MCF 10A (cell line): ENCODE data around the gene CFAP47. TPM values are rescaled to one million over a fixed set of nuclear protein-coding genes. Genes with fewer than 3 reads are reported as not detected.
"Not testable (repeated sequence)": the region's sequence is repeated elsewhere in the genome, so short reads cannot be mapped to it uniquely, and the experiment has no call there.

Experiments
- BruUV-seq: library from RNA; stranded (reverse); fragments of 400-500 nt; replicated peaks from 2 replicates; lab custom pipeline; 2021; lab: Mats Ljungman, UMichigan
- CTCF ChIA-PET: fragments of 300-600 bp; sonication (Branson Sonifier 250); formaldehyde crosslinking; extraction: SDS; loops from one replicate; lab custom pipeline; 2021; ENCODE audit warnings: antibody characterized with exemption, inconsistent platforms; lab: Yijun Ruan, JAX
- POLR2A ChIA-PET: fragments of 300-600, 350-650 bp; sonication (Branson Sonifier 250); formaldehyde crosslinking; extraction: SDS; loops from one replicate; lab custom pipeline; 2020; ENCODE audit warnings: antibody characterized with exemption, inconsistent platforms; lab: Yijun Ruan, JAX
- DNase-seq: peaks from one replicate; pipeline ENCODE4 v3.0.0-alpha.2; 2018; ENCODE audit not compliant: unreplicated experiment
- H3K27ac Mint-ChIP-seq: one replicate; pipeline ENCODE4 v1.8.0; 2022; ENCODE audit warnings: mild to moderate bottlenecking, low read depth, mixed read lengths; ENCODE audit not compliant: unreplicated experiment
- H3K27me3 Mint-ChIP-seq: one replicate; pipeline ENCODE4 v1.8.0; 2022; ENCODE audit warnings: mixed read lengths; ENCODE audit not compliant: insufficient read depth, unreplicated experiment
- H3K36me3 Mint-ChIP-seq: one replicate; pipeline ENCODE4 v1.8.0; 2022; ENCODE audit warnings: mild to moderate bottlenecking, moderate library complexity, mixed read lengths; ENCODE audit not compliant: insufficient read depth, unreplicated experiment
- H3K4me1 Mint-ChIP-seq: one replicate; pipeline ENCODE4 v1.8.0; 2022; ENCODE audit warnings: mixed read lengths; ENCODE audit not compliant: insufficient read depth, unreplicated experiment
- H3K4me3 Mint-ChIP-seq: one replicate; pipeline ENCODE4 v1.8.0; 2022; ENCODE audit warnings: mild to moderate bottlenecking, moderate library complexity, mixed read lengths; ENCODE audit not compliant: unreplicated experiment
- H3K9me3 Mint-ChIP-seq: one replicate; pipeline ENCODE4 v1.8.0; 2022; ENCODE audit warnings: mixed read lengths; ENCODE audit not compliant: unreplicated experiment
- intact Hi-C: fragments of 100-400 bp; cut with micrococcal nuclease; formaldehyde crosslinking; loops from 2 replicates; pipeline ENCODE4 v1.14.1; 2022
- total RNA-seq: library from RNA; stranded (reverse); gene quantifications from 2 replicates; pipeline ENCODE4 v1.2.3, GENCODE V29; 2022
- TF ChIP-seq, protein P1 (sequence below): fragments of 200-600 bp; IDR thresholded peaks from one replicate; pipeline ENCODE4 v1.8.0; 2022; ENCODE audit warnings: antibody characterized with exemption, mild to moderate bottlenecking; ENCODE audit not compliant: unreplicated experiment

Gene CFAP47
- total RNA-seq, 1 experiment from 2014 or later = not detected

DNA sequence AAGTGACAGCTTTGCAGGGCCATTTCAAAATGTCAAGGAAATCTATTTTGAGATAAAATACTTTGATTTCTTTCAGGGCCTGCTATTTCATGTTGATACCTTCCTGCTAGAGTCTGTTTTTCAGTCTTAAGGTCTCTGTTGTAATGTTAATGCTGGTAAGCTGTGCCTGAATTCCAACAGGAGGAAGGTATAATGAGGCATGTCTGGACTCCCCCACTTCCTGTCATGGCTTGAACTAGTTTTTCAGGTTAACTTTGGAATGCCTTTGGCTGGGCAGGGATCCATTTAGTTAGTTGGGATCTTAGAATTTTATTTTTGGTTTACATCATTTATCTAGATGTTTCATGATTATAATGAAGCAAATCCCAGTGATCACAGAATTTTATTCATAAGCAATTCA lies 279.0 kb downstream of the CFAP47 start:
- Mint-ChIP-seq H3K27me3 (peaks cover 11% of the 10 kb centered on the region), H3K4me1 (no peaks in the 10 kb centered on the region), H3K4me3 (no peak overlapping the region), H3K27ac (no peak overlapping the region), H3K36me3 (no peaks in the 10 kb centered on the region), H3K9me3 (no peaks in the 10 kb centered on the region)
- CTCF ChIA-PET = no interaction called here
- intact Hi-C loops = no loop called here
- TF ChIP-seq, protein P1, sequence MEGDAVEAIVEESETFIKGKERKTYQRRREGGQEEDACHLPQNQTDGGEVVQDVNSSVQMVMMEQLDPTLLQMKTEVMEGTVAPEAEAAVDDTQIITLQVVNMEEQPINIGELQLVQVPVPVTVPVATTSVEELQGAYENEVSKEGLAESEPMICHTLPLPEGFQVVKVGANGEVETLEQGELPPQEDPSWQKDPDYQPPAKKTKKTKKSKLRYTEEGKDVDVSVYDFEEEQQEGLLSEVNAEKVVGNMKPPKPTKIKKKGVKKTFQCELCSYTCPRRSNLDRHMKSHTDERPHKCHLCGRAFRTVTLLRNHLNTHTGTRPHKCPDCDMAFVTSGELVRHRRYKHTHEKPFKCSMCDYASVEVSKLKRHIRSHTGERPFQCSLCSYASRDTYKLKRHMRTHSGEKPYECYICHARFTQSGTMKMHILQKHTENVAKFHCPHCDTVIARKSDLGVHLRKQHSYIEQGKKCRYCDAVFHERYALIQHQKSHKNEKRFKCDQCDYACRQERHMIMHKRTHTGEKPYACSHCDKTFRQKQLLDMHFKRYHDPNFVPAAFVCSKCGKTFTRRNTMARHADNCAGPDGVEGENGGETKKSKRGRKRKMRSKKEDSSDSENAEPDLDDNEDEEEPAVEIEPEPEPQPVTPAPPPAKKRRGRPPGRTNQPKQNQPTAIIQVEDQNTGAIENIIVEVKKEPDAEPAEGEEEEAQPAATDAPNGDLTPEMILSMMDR = no peak
- DNase-seq = peak; percentile 1
- POLR2A ChIA-PET = no interaction called here
- BruUV-seq = no TSS peak

DNA sequence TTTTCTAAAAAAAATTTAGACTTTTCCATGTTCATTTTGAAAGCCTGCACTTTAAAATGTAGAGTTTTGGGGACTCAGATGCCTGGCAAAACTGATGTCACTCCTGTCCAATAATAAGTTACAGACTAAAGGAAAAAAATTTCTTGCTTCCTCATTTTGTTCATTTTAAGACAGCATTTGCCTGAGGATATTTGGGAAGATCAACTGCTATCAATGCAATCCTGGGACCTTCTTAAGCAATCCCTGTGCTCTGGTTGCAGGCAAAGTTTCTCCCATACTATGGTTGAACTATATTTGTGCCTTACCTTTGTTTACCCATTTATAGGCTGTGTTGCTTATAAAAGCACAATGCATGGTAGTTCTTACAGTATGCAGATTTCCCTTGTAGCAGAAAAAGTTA lies 280.4 kb downstream of the CFAP47 start:
- Mint-ChIP-seq H3K27ac (no peak overlapping the region), H3K36me3 (no peaks in the 10 kb centered on the region), H3K4me1 (no peaks in the 10 kb centered on the region), H3K27me3 (peaks cover 11% of the 10 kb centered on the region), H3K4me3 (no peak overlapping the region), H3K9me3 (no peaks in the 10 kb centered on the region)
- CTCF ChIA-PET = no interaction called here
- peak; percentile 8 for DNase-seq
- intact Hi-C loops = no loop called here
- POLR2A ChIA-PET = no interaction called here
- TF ChIP-seq, protein P1 = no peak
- no TSS peak for BruUV-seq

DNA sequence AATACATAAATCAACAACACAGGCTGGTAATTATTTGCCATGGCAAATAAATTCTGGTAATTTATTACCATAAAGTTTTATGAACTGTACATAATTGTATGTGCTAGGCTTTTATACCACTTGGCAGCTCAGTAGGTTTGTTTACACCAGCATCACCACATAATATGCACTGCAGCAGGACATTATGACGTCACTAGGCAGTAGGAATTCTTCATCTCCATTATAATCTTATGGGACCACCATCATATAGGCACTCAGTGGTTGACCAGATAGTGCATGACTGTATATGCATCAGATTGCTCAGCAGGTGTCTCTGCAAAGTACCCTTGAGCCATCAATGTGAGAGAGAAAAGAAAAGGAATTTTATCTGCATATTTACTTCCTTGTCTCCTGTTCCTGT lies 295.4 kb downstream of the CFAP47 start:
- Mint-ChIP-seq H3K27ac (no peak overlapping the region), H3K9me3 (no peaks in the 10 kb centered on the region), H3K4me1 (no peaks in the 10 kb centered on the region), H3K36me3 (no peaks in the 10 kb centered on the region), H3K27me3 (no peaks in the 10 kb centered on the region), H3K4me3 (no peak overlapping the region)
- TF ChIP-seq, protein P1 = no peak
- intact Hi-C loops = no loop called here
- CTCF ChIA-PET = no interaction called here
- no peak for DNase-seq
- POLR2A ChIA-PET = no interaction called here
- no TSS peak for BruUV-seq

DNA sequence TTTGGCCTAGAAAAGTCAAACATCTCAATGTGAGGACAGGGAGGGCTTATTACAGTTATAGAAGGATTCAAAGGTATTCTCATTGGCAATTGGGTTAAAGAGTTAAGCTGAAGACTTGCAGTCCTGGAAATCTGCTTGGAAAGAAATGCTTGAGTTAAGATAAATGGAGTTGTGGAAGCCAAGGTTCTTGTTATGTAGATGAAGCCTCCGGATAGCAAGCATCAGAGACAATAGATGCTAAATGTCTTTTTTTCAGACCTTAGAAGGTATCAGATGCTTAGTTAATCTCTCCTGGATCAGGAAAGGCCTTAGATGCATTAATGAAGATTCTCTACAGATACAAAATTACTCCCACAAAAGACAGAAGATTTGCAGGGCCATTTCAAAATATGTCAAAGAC lies 299.3 kb downstream of the CFAP47 start:
- CTCF ChIA-PET = no interaction called here
- no peak overlapping the region for H3K4me3 Mint-ChIP-seq
- no peaks in the 10 kb centered on the region for H3K27me3 Mint-ChIP-seq
- POLR2A ChIA-PET = no interaction called here
- TF ChIP-seq, protein P1 = no peak
- H3K9me3 Mint-ChIP-seq = no peaks in the 10 kb centered on the region
- no peak overlapping the region for H3K27ac Mint-ChIP-seq
- no TSS peak for BruUV-seq
- no peak for DNase-seq
- H3K4me1 Mint-ChIP-seq = no peaks in the 10 kb centered on the region
- no peaks in the 10 kb centered on the region for H3K36me3 Mint-ChIP-seq
- intact Hi-C loops = no loop called here

DNA sequence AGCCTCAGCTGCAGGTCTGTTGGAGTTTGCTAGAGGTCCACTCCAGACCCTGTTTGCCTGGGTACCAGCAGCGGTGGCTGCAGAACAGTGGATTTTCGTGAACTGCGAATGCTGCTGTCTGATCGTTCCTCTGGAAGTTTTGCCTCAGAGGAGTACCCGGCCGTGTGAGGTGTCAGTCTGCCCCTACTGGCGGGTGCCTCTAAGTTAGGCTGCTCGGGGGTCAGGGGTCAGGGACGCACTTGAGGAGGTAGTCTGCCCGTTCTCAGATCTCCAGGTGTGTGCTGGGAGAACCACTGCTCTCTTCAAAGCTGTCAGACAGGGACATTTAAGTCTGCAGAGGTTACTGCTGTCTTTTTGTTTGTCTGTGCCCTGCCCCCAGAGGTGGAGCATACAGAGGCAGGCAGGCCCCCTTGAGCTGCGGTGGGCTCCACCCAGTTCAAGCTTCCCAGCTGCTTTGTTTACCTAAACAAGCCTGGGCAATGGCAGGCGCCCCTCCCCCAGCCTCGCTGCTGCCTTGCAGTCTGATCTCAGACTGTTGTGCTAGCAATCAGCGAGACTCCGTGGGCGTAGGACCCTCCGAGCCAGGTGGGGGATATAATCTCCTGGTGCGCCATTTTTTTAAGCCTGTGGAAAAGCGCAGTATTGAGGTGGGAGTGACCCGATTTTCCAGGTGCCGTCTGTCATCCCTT lies 315.4 kb downstream of the CFAP47 start:
- BruUV-seq, H3K4me3 Mint-ChIP-seq, H3K9me3 Mint-ChIP-seq, H3K27ac Mint-ChIP-seq, CTCF ChIA-PET, H3K4me1 Mint-ChIP-seq, H3K27me3 Mint-ChIP-seq, POLR2A ChIA-PET, H3K36me3 Mint-ChIP-seq, DNase-seq, intact Hi-C loops: not testable (repeated sequence)
